GM12878 (cell line): Measurements from ENCODE around the gene PCNX1. TPM values are rescaled to one million over a fixed set of nuclear protein-coding genes. Genes with fewer than 3 reads are reported as not detected.
"Not testable (repeated sequence)": the region's sequence is repeated elsewhere in the genome, so short reads cannot be mapped to it uniquely, and the experiment has no call there.

Source experiments
- ATAC-seq: fragments of 200-7000 bp; cut with Tn5 transposase; 3 replicates; pipeline ENCODE4 v1.9.1; 2020; ENCODE audit warnings: mild to moderate bottlenecking, moderate library complexity
- BruUV-seq: library from RNA; stranded (reverse); fragments of 400-500 nt; replicated peaks from 2 replicates; lab custom pipeline; 2021; lab: Mats Ljungman, UMichigan
- CTCF ChIA-PET: fragments of 300-600 bp; sonication (Branson Sonifier 250); formaldehyde crosslinking; extraction: SDS; loops from one replicate; lab custom pipeline; 2021; ENCODE audit warnings: inconsistent platforms; lab: Yijun Ruan, JAX
- POLR2A ChIA-PET: fragments of 350-600 bp; formaldehyde crosslinking; extraction: SDS; loops from one replicate; lab custom pipeline; 2021; ENCODE audit warnings: inconsistent platforms; lab: Charles Lee
- RAD21 ChIA-PET: fragments of 300-600 bp; sonication (Branson Sonifier 250); formaldehyde crosslinking; loops from one replicate; lab custom pipeline; 2023; ENCODE audit warnings: antibody characterized with exemption; ENCODE audit not compliant: unreplicated experiment; lab: Charles Lee
- SMC1A ChIA-PET: fragments of 300-600 bp; sonication (Branson Sonifier 250); formaldehyde crosslinking; loops from one replicate; lab custom pipeline; 2023; ENCODE audit not compliant: unreplicated experiment, uncharacterized antibody; lab: Charles Lee
- DNase-seq: peaks from one replicate; pipeline ENCODE4 v3.0.0-alpha.2; 2011; ENCODE audit warnings: low read depth, low spot score
- FAIRE-seq: peaks from 3 replicates; lab custom pipeline; 2011; peaks lifted over from hg19 to GRCh38; lab: Jason Lieb, UNC
- H2AFZ ChIP-seq: 2 replicates; pipeline ENCODE4 v1.6.0; 2011; ENCODE audit warnings: low read depth, low read length, control low read depth; ENCODE audit not compliant: control insufficient read depth
- H3K27ac ChIP-seq: 2 replicates; pipeline ENCODE4 v1.5.1; 2011; ENCODE audit warnings: control low read depth; ENCODE audit not compliant: control insufficient read depth, insufficient read depth
- H3K27me3 ChIP-seq, 2 experiments: replicated peaks in 1 of 2; 2 replicates each; pipeline versions ENCODE4 v1.6.0 to v1.6.1; 2011; ENCODE audit warnings: low read length in 1 of 2; ENCODE audit not compliant: control insufficient read depth in 2 of 2, insufficient read depth in 2 of 2
- H3K36me3 ChIP-seq, 2 experiments: 2 replicates each; pipeline ENCODE4 v1.5.1; 2011; ENCODE audit warnings: low read length in 1 of 2; ENCODE audit not compliant: control insufficient read depth in 2 of 2, insufficient read depth in 2 of 2
- H3K4me1 ChIP-seq: 2 replicates; pipeline ENCODE4 v1.6.1; 2011; ENCODE audit warnings: mild to moderate bottlenecking, low read length, moderate library complexity, mixed read lengths; ENCODE audit not compliant: control insufficient read depth, insufficient read depth
- H3K4me2 ChIP-seq: 2 replicates; pipeline ENCODE4 v1.6.0; 2011; ENCODE audit warnings: control low read depth; ENCODE audit not compliant: control insufficient read depth, insufficient read depth
- H3K4me3 ChIP-seq: fragments of 200-600 bp; sonication (generic); 2 replicates; pipeline ENCODE4 v1.5.1; 2016
- H3K79me2 ChIP-seq: 2 replicates; pipeline ENCODE4 v1.6.0; 2011; ENCODE audit warnings: low read length; ENCODE audit not compliant: control insufficient read depth, insufficient read depth
- H3K9ac ChIP-seq: 2 replicates; pipeline ENCODE4 v1.8.0; 2011; ENCODE audit warnings: low read length, control low read depth, mixed read lengths; ENCODE audit not compliant: control insufficient read depth, insufficient read depth
- H3K9me3 ChIP-seq: replicated peaks from 3 replicates; pipeline ENCODE4 v1.5.1; 2011; ENCODE audit warnings: mild to moderate bottlenecking, low read length; ENCODE audit not compliant: control insufficient read depth, insufficient read depth
- H4K20me1 ChIP-seq: 2 replicates; pipeline ENCODE4 v1.6.0; 2011; ENCODE audit not compliant: control insufficient read depth, insufficient read depth
- ATF2 ChIP-seq: IDR thresholded peaks from 2 replicates; pipeline ENCODE4 v1.6.1; 2012; ENCODE audit warnings: low read length, inconsistent platforms
- BCL11A ChIP-seq: IDR thresholded peaks from 2 replicates; pipeline ENCODE4 v1.6.1; 2011; ENCODE audit warnings: low read depth, low read length
- CBX5 ChIP-seq: sonication (generic); IDR thresholded peaks from 2 replicates; pipeline ENCODE4 v1.6.1; 2016; ENCODE audit warnings: low read depth, moderate library complexity, mild to moderate bottlenecking, inconsistent platforms
- EZH2 ChIP-seq: IDR thresholded peaks from 2 replicates; pipeline ENCODE4 v1.6.1; 2012; ENCODE audit warnings: low read depth, mild to moderate bottlenecking, control low read depth, inconsistent platforms, low read length, borderline replicate concordance; ENCODE audit not compliant: control insufficient read depth
- GATAD2B ChIP-seq: fragments of 450-650 bp; conservative IDR thresholded peaks from 2 replicates; pipeline ENCODE4 v1.6.1; 2017; ENCODE audit warnings: low read depth, mild to moderate bottlenecking, moderate library complexity
- IRF4 ChIP-seq: IDR thresholded peaks from 2 replicates; pipeline ENCODE4 v1.6.1; 2011; ENCODE audit warnings: low read depth, low read length
- JUND ChIP-seq: IDR thresholded peaks from 2 replicates; pipeline ENCODE4 v1.6.1; 2012; ENCODE audit warnings: low read depth, mild to moderate bottlenecking, low read length, improper control_type of control experiment, moderate library complexity
- TCF12 ChIP-seq: IDR thresholded peaks from 2 replicates; pipeline ENCODE4 v1.6.1; 2011; ENCODE audit warnings: low read depth, mild to moderate bottlenecking, low read length
- ZNF24 ChIP-seq: fragments of 450-650 bp; IDR thresholded peaks from 2 replicates; pipeline ENCODE4 v1.6.1; 2017; ENCODE audit warnings: antibody characterized with exemption, mild to moderate bottlenecking
- WGBS: methylation state at CpG from one replicate; pipeline ENCODE4 v1.1.6; 2016; ENCODE audit warnings: low lambda C conversion rate; ENCODE audit not compliant: insufficient replicate concordance, insufficient coverage; ENCODE audit errors: missing lambda C conversion rate; 5-methylcytosine and 5-hydroxymethylcytosine counted together
- in situ Hi-C: fragments of 300-500 bp; cut with MboI; formaldehyde crosslinking; loops from 9 replicates; pipeline ENCODE4 v1.14.3; 2018; ENCODE audit warnings: mixed read lengths
- intact Hi-C: fragments of 100-400 bp; cut with micrococcal nuclease; formaldehyde crosslinking; loops from one replicate; pipeline ENCODE4 v1.14.2; 2022; ENCODE audit not compliant: unreplicated experiment
- polyA plus RNA-seq, 11 experiments: library from polyadenylated mRNA; depleted of rRNA in 4 of 11; unstranded in 6 of 11; stranded (reverse) in 5 of 11; fragments of >200 nt; fragmentation: Nextera tagmentation in 4 of 11; fragmentation: Illumina TruSeq in 1 of 11; extraction: Ambion mirVana in 4 of 11; extraction: Trizol in 1 of 11; gene quantifications; 1 replicate in 1 of 11; 2 replicates in 10 of 11; pipeline versions ENCODE4 v1.2.1 to v1.2.3, GENCODE V29; 2011 to 2016; ENCODE audit warnings: inconsistent platforms in 2 of 11, missing spikeins in 2 of 11, low read depth in 1 of 11
- total RNA-seq, 4 experiments: library from RNA; depleted of rRNA in 3 of 4; stranded (reverse); fragments of >200 nt in 3 of 4; fragmentation: Illumina TruSeq in 1 of 4; extraction: Trizol in 1 of 4; gene quantifications; 2 replicates each; pipeline versions ENCODE4 v1.2.1 to v1.2.3, GENCODE V29; 2013 to 2021

Gene PCNX1
- total and polyA plus RNA-seq, 10 of the 15 experiments (the other 5 are each of a cell fraction or from before 2014, with no cell fraction given), result 4.6 to 53.9 (median 20.5) TPM

- ChIA-PET POLR2A (no interaction called here), RAD21 (no interaction called here), CTCF (no interaction called here), SMC1A (no interaction called here)
- no peaks in the 10 kb centered on the region for H3K27me3 ChIP-seq
- in situ Hi-C loops (no loop called here), intact Hi-C loops (no loop called here)
- ATAC-seq (no peak), DNase-seq (no peak), FAIRE-seq (no peak)
- no peak overlapping the region for H2AFZ ChIP-seq
- no peak overlapping the region for H3K27ac ChIP-seq
- no peaks in the 10 kb centered on the region; the same call in 2 of the 3 replicates for H3K9me3 ChIP-seq
- WGBS, result 90% methylated on average over 5 of the region's 5 CpGs
- no peaks in the 10 kb centered on the region for H3K79me2 ChIP-seq
- no peak overlapping the region for H3K4me2 ChIP-seq
- H3K36me3 ChIP-seq, result no peaks in the 10 kb centered on the region
- no peak overlapping the region for H3K9ac ChIP-seq
- no peaks in the 10 kb centered on the region for H3K4me1 ChIP-seq
- BruUV-seq, result no TSS peak
- H4K20me1 ChIP-seq, result no peaks in the 10 kb centered on the region
- no peak overlapping the region for H3K4me3 ChIP-seq
- TF ChIP-seq EZH2, result no peak
- TF ChIP-seq JUND, result no peak
- no peak for TF ChIP-seq CBX5
- TF ChIP-seq ATF2, result no peak
- no peak for TF ChIP-seq ZNF24
- TF ChIP-seq TCF12, result no peak
- TF ChIP-seq GATAD2B, result no peak
- no peak for TF ChIP-seq BCL11A
- no peak for TF ChIP-seq IRF4
Measured at GRCh38 chr14:70858641-70859040, 48.6 kb upstream of the PCNX1 start.

- POLR2A ChIA-PET, H3K9ac ChIP-seq, DNase-seq: not testable (repeated sequence)
Measured at GRCh38 chr14:70866992-70867391, 40.3 kb upstream of the PCNX1 start.

More at GRCh38 chr14:70866992-70867391, 40.3 kb upstream of the PCNX1 start:
- H4K20me1 ChIP-seq, intact Hi-C loops, H3K36me3 ChIP-seq, H3K27ac ChIP-seq, H3K79me2 ChIP-seq, ATAC-seq, H3K4me2 ChIP-seq, H2AFZ ChIP-seq, RAD21 ChIA-PET, FAIRE-seq, H3K27me3 ChIP-seq, H3K4me3 ChIP-seq, in situ Hi-C loops, H3K4me1 ChIP-seq, BruUV-seq: not testable (repeated sequence)
- ChIA-PET SMC1A (interaction anchor here (1.0 to 1.8 kb wide), 4 partner anchors 14 to 88 kb away, joined by 3 to 6 read pairs (median 3); no protein-coding TSS in a partner anchor), CTCF (interaction anchor here (1.0 kb wide), 1 partner anchor 40 kb away, joined by 3 read pairs; no protein-coding TSS in a partner anchor)
- peaks cover 22% of the 10 kb centered on the region; the same call in 2 of the 3 replicates for H3K9me3 ChIP-seq
- 4% methylated on average over 1 of the region's 1 CpG for WGBS
